G401.6 (cell line): Measurements from ENCODE around the gene GSKIP.

ENCODE experiments used
- FAIRE-seq: peaks from 2 replicates; lab custom pipeline; 2012; peaks lifted over from hg19 to GRCh38; lab: Jason Lieb, UNC

The GSKIP gene

GRCh38 chr14:96380735-96381134 is 17.4 kb downstream of the GSKIP start:
- no peak for FAIRE-seq

- FAIRE-seq: no peak
These were observed 20.1 kb downstream of the GSKIP start for GRCh38 chr14:96383445-96383844.

GRCh38 chr14:96384053-96384452 is 20.7 kb downstream of the GSKIP start:
- no peak for FAIRE-seq

- FAIRE-seq: peak; percentile 92
These were observed 21.4 kb downstream of the GSKIP start for GRCh38 chr14:96384740-96385139.

GRCh38 chr14:96385385-96385784 is 22.1 kb downstream of the GSKIP start:
- no peak for FAIRE-seq

- no peak for FAIRE-seq
These were observed 27.6 kb downstream of the GSKIP start for GRCh38 chr14:96390965-96391292.

GRCh38 chr14:96391293-96392118 is 28.2 kb downstream of the GSKIP start:
- peak; percentile 67 for FAIRE-seq

GRCh38 chr14:96393071-96393691 is 29.9 kb downstream of the GSKIP start:
- no peak for FAIRE-seq

- FAIRE-seq: no peak
These were observed 30.9 kb downstream of the GSKIP start for GRCh38 chr14:96394047-96394815.

GRCh38 chr14:96398432-96398831 is 35.1 kb downstream of the GSKIP start:
- no peak for FAIRE-seq

- no peak for FAIRE-seq
These were observed 35.6 kb downstream of the GSKIP start for GRCh38 chr14:96398921-96399320.

- FAIRE-seq: no peak
These were observed 36.1 kb downstream of the GSKIP start for GRCh38 chr14:96399405-96399804.

GRCh38 chr14:96400495-96400894 is 37.2 kb downstream of the GSKIP start:
- FAIRE-seq: no peak

- no peak for FAIRE-seq
These were observed 40.1 kb downstream of the GSKIP start for GRCh38 chr14:96403409-96403808.

- FAIRE-seq: no peak
These were observed 42.4 kb downstream of the GSKIP start for GRCh38 chr14:96405677-96406076.

- no peak for FAIRE-seq
These were observed 44.7 kb downstream of the GSKIP start for GRCh38 chr14:96407935-96408570.

- no peak for FAIRE-seq
These were observed 45.3 kb downstream of the GSKIP start for GRCh38 chr14:96408608-96409007.

GRCh38 chr14:96409701-96410100 is 46.4 kb downstream of the GSKIP start:
- FAIRE-seq: no peak

- no peak for FAIRE-seq
These were observed 46.8 kb downstream of the GSKIP start for GRCh38 chr14:96410119-96410518.

GRCh38 chr14:96413526-96413925 is 50.2 kb downstream of the GSKIP start:
- FAIRE-seq: no peak

- FAIRE-seq: peak; percentile 96
These were observed 52.2 kb downstream of the GSKIP start for GRCh38 chr14:96415559-96415958.

GRCh38 chr14:96416292-96416691 is 53.0 kb downstream of the GSKIP start:
- FAIRE-seq: no peak

GRCh38 chr14:96417254-96417653 is 53.9 kb downstream of the GSKIP start:
- FAIRE-seq: no peak
